Measurements from ENCODE around the gene LAMA3. TPM values are rescaled to one million over a fixed set of nuclear protein-coding genes. Genes with fewer than 3 reads are reported as not detected.

LAMA3 gene
- total RNA-seq, 1 experiment from 2014 or later = 2.9 TPM

DNA sequence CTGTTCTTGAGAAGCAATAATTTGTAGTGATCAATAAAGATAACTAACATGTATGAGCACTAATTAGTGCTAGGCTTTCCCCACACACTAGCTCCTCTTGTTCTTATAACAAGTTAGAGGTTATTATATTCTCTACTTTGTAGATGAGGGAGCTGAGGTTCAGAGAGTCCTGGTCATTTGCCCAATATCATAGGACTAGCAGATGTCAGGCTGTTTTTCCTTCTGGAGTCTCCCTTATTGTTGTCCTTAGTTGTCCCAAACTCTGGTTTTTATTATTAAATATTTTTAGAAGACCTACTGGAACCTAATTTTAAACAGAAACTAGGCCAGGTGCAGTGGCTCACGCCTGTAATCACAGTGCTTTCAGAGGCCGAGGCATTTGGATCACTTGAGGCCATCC is 308.8 kb downstream of the LAMA3 start:
- no peak for DNase-seq (ENCODE audit: low read depth)

DNA sequence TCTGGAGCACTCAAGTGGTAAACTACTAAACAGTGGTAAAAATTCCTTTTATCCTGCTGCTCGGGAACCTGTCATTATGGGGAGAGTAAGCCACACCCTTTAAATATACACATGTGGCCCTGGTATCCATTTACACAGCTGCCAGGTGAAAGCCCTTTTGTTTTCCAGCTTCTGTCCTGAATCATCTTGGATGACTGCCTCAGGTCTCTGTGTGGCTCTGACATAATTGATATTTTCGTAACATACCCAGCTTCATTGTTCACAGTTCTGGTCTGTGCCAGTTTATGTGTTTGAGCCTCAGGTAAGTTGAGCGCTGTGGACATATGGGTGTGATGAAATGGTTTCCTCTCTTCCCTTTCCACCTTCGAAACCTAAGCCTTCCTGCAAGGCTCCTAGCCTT is 309.6 kb downstream of the LAMA3 start:
- DNase-seq (ENCODE audit: low read depth) = no peak

DNA sequence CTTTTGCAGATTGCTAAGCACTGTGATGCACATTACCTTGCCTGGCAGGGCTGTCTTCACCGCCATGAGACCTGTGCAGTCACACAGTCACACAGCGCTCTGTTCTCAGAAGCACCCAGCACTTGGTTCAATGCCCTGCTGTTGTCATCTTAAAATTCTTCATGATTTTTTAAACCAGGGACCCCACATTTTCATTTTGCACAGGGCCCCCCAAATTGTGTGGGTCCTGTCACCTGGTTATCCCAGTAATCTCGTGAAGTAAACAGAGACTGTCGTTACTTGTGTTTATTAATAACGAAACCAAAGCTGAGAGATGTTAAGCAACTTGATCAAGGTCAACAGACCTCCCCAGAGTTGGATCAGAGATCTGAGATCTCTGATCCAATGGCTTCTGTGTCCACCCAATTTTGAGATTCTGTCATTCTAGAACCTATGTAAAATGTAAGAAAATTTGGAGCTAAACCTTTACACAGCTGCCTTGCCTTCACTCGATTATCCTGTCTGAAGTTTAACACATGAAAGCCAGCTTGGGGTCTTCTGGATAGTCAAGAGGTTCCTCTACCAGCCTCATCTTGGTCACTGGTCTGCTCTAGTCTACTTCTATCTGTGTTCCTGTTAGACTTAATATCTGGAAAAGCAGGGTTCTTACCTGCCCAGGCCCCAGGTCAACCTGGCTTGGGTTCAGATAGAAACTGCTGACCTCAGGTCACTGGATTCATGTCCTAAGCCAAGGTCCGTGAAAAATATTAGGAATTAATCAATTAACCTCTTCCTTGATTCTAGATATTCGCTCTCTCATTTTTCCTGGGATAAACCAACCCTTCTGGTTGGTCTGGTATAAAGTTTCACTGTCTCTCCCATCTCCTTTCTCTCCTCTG is 311.6 kb downstream of the LAMA3 start:
- DNase-seq (ENCODE audit: low read depth) = no peak

DNA sequence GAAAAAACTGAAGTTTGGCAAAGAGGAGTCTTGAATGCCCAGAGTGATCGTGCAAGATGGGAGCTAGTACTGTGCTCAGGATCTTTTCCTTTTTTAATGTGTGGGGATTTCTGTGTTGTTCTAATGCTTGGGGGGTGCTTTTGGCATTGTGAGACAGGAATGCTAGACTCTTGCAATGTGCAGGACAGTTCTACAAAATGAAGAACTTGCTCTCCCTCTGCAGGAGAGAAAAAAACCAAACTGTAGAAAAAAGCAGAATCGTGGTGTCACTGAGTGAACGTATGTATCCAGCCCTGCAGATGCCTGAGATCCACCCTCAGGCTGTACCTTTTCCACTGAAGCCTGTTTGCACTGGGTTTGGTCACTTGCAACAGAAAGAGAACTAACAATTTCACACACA is 313.2 kb downstream of the LAMA3 start:
- DNase-seq (ENCODE audit: low read depth) = no peak

DNA sequence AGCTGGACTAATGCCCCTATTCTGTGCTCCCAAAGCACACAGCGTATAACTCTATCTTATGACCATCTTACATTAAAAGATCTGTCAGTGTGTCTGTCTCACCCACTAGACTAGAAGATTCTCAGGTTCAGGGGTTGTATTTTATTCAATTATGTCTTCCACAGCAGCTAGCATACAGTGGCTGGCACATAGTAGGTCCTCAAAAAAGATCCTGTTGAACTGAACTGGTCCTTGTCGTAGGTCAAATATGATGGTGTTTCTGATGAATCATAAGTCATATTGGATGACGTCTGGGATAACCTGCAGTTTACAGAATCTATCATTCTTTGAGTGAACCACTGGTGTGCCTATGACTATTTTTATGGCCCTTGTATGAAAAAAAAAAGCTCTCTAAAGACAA is 314.0 kb downstream of the LAMA3 start:
- DNase-seq (ENCODE audit: low read depth) = no peak

DNA sequence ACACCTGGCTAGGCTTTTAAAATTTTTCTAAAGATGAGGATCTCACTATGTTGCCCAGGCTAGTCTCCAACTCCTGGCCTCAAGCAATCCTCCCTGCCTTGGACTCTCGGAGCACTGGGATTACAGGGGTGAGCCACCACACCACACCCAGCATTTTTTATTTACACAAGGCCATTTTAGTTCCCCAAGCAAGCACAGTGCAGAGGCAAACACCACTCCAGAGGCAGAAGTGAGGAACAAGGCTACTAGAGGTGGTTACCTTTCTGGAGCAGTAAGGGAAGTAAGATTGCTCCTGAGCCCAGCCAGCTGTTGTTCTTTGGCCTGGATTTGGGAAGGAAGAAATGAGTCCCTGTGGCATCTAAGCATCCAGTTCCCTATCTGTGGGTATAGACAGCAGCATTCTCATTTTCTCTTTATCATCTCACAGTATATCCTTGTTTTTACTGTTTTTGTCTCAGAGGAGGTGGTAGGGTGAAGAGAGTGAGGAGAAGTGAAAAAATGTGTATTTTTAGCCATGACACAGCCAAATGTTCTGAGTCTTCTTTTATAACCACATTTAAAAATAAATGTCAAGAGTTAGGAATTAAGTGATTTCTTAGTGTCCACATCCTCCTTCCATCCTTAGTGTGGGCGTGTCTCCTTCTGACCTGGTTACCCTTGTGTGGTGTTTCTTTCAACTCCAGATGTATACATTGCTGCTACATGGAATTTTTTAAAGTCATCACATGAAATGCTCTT is 314.8 kb downstream of the LAMA3 start:
- DNase-seq (ENCODE audit: low read depth) = no peak

Other genes with a start within 250 kb of the LAMA3 start
- gene RIOK3, start 236.2 kb upstream of the LAMA3 start, total RNA-seq (2014; rRNA removed; shearing (Covaris generic)) = 40.7 and 58.0 TPM in 2 replicates
- 19.4 and 23.8 TPM in 2 replicates for gene RMC1, start 185.9 kb upstream of the LAMA3 start, total RNA-seq (2014; rRNA removed; shearing (Covaris generic))
- 17.3 and 17.9 TPM in 2 replicates for gene NPC1, start 102.9 kb upstream of the LAMA3 start, total RNA-seq (2014; rRNA removed; shearing (Covaris generic))
- 1.6 and 1.8 TPM in 2 replicates for gene ANKRD29, start 26.5 kb upstream of the LAMA3 start, total RNA-seq (2014; rRNA removed; shearing (Covaris generic))